ENCODE measurements around the gene PTPRM. TPM values are rescaled to one million over a fixed set of nuclear protein-coding genes. Genes with fewer than 3 reads are reported as not detected.

The PTPRM gene
- total RNA-seq, 1 donor from 2014 or later = 40.1 TPM

- DNase-seq (ENCODE audit: low read depth in 2 of 2) = no peak
These were observed 32.9 kb downstream of the PTPRM start for GRCh38 chr18:7600036-7600435.

GRCh38 chr18:7600528-7601245 lies 33.6 kb downstream of the PTPRM start:
- no peak for DNase-seq (ENCODE audit: low read depth in 2 of 2)

- peak in 1 of 2 donors; percentile 58 for DNase-seq (ENCODE audit: low read depth in 2 of 2)
These were observed 34.1 kb downstream of the PTPRM start for GRCh38 chr18:7601246-7601615.

- no peak for DNase-seq (ENCODE audit: low read depth in 2 of 2)
These were observed 34.8 kb downstream of the PTPRM start for GRCh38 chr18:7601936-7602335.

- DNase-seq (ENCODE audit: low read depth in 2 of 2) = no peak
These were observed 36.3 kb downstream of the PTPRM start for GRCh38 chr18:7603259-7604000.

GRCh38 chr18:7604361-7604760 lies 37.2 kb downstream of the PTPRM start:
- DNase-seq (ENCODE audit: low read depth in 2 of 2) = no peak

- no peak for DNase-seq (ENCODE audit: low read depth in 2 of 2)
These were observed 38.6 kb downstream of the PTPRM start for GRCh38 chr18:7605705-7606104.

- no peak for DNase-seq (ENCODE audit: low read depth in 2 of 2)
These were observed 40.5 kb downstream of the PTPRM start for GRCh38 chr18:7607540-7608173.

GRCh38 chr18:7608174-7608550 lies 41.0 kb downstream of the PTPRM start:
- DNase-seq (ENCODE audit: low read depth in 2 of 2) = no peak

- peak in 1 of 2 donors; percentile 17 for DNase-seq (ENCODE audit: low read depth in 2 of 2)
These were observed 41.7 kb downstream of the PTPRM start for GRCh38 chr18:7608781-7609201.

GRCh38 chr18:7609617-7610016 lies 42.5 kb downstream of the PTPRM start:
- DNase-seq (ENCODE audit: low read depth in 2 of 2) = no peak

- DNase-seq (ENCODE audit: low read depth in 2 of 2) = no peak
These were observed 46.9 kb downstream of the PTPRM start for GRCh38 chr18:7614042-7614441.

- DNase-seq (ENCODE audit: low read depth in 2 of 2) = peak in 1 of 2 donors; percentile 30
These were observed 48.7 kb downstream of the PTPRM start for GRCh38 chr18:7615840-7616239.

GRCh38 chr18:7616661-7617060 lies 49.5 kb downstream of the PTPRM start:
- no peak for DNase-seq (ENCODE audit: low read depth in 2 of 2)

GRCh38 chr18:7617738-7618422 lies 50.8 kb downstream of the PTPRM start:
- DNase-seq (ENCODE audit: low read depth in 2 of 2) = peak; percentile 57 to 65

GRCh38 chr18:7618891-7619442 lies 51.9 kb downstream of the PTPRM start:
- no peak for DNase-seq (ENCODE audit: low read depth in 2 of 2)

- no peak for DNase-seq (ENCODE audit: low read depth in 2 of 2)
These were observed 52.6 kb downstream of the PTPRM start for GRCh38 chr18:7619676-7620075.

- no peak for DNase-seq (ENCODE audit: low read depth in 2 of 2)
These were observed 55.6 kb downstream of the PTPRM start for GRCh38 chr18:7622721-7623120.

GRCh38 chr18:7623681-7624080 lies 56.6 kb downstream of the PTPRM start:
- no peak for DNase-seq (ENCODE audit: low read depth in 2 of 2)

GRCh38 chr18:7624697-7625096 lies 57.6 kb downstream of the PTPRM start:
- no peak for DNase-seq (ENCODE audit: low read depth in 2 of 2)

- peak in 1 of 2 donors; percentile 20 for DNase-seq (ENCODE audit: low read depth in 2 of 2)
These were observed 59.2 kb downstream of the PTPRM start for GRCh38 chr18:7626175-7626921.

Data from lung microvascular endothelial cell (primary cell).